SU-DHL-6 (cell line): ENCODE results near the gene CHKA.

ENCODE experiments used
- CTCF ChIP-seq: fragments of 200-600 bp; sonication (generic); IDR thresholded peaks from one replicate; pipeline ENCODE4 v1.5.1; 2017; ENCODE audit warnings: antibody characterized with exemption, mild to moderate bottlenecking, low read length, moderate library complexity; ENCODE audit not compliant: insufficient read depth, poor library complexity, severe bottlenecking
- EZH2phosphoT487 ChIP-seq: fragments of 200-600 bp; sonication (generic), shearing (Covaris generic); conservative IDR thresholded peaks from 2 replicates; pipeline ENCODE4 v1.6.1; 2018; ENCODE audit warnings: mild to moderate bottlenecking, antibody characterized with exemption, low read length, moderate library complexity, mixed read lengths

- TF ChIP-seq EZH2phosphoT487 (no peak), CTCF (no peak)
These were observed 27.1 kb upstream of the CHKA start for GRCh38 chr11:68148071-68148805.
